Transverse colon (tissue), 4 donors: ENCODE results near the gene DMXL1. TPM values are rescaled to one million over a fixed set of nuclear protein-coding genes. Genes with fewer than 3 reads are reported as not detected.

Experiments used
- DNase-seq: peaks from one replicate; pipeline ENCODE4 v3.0.0-alpha.2; 2019
- H3K27ac ChIP-seq, 4 donors: fragments of 200-600 bp; sonication (generic); 2 replicates each; pipeline ENCODE4 v1.5.1; 2016 to 2018; ENCODE audit warnings: inconsistent platforms in 4 of 4
- H3K27me3 ChIP-seq: fragments of 200-600 bp; sonication (generic); 2 replicates; pipeline ENCODE4 v1.5.1; 2017; ENCODE audit warnings: inconsistent platforms
- H3K36me3 ChIP-seq, 4 donors: fragments of 200-600 bp; sonication (generic); 2 replicates each; pipeline ENCODE4 v1.5.1; 2017 to 2019; ENCODE audit warnings: inconsistent platforms in 4 of 4
- H3K4me1 ChIP-seq, 4 donors: fragments of 200-600 bp; sonication (generic); 2 replicates each; pipeline ENCODE4 v1.5.1; 2017 to 2020; ENCODE audit warnings: inconsistent platforms in 4 of 4
- H3K4me3 ChIP-seq, 4 donors: fragments of 200-600 bp; sonication (generic); 1 replicate in 1 of 4; 2 replicates in 3 of 4; pipeline versions ENCODE4 v1.5.1 to v1.6.1; 2017 to 2019; ENCODE audit warnings: inconsistent platforms in 4 of 4
- H3K9me3 ChIP-seq, 2 donors: fragments of 200-600 bp; sonication (generic); 2 replicates each; pipeline ENCODE4 v1.5.1; 2017 to 2019; ENCODE audit warnings: inconsistent platforms in 2 of 2
- EP300 ChIP-seq: sonication (generic); formaldehyde crosslinking; IDR thresholded peaks from one replicate; pipeline ENCODE4 v1.6.1; 2017; ENCODE audit warnings: antibody characterized with exemption, low read depth
- POLR2A ChIP-seq: fragments of 450-650 bp; IDR thresholded peaks from one replicate; pipeline ENCODE4 v1.6.1; 2016; ENCODE audit warnings: antibody characterized with exemption, mild to moderate bottlenecking, moderate library complexity
- POLR2AphosphoS5 ChIP-seq, 3 donors: sonication (generic); formaldehyde crosslinking; IDR thresholded peaks; one replicate each; pipeline ENCODE4 v1.6.1; 2016; ENCODE audit warnings: antibody characterized with exemption in 3 of 3
- WGBS, 2 donors: methylation state at CpG; one replicate each; pipeline ENCODE4 v1.1.5; 2018; ENCODE audit warnings: low coverage in 1 of 2; 5-methylcytosine and 5-hydroxymethylcytosine counted together
- in situ Hi-C, 4 donors: fragments of 200-750 bp; cut with MboI; loops; one replicate each; pipeline versions ENCODE4 v1.15.0 to v1.15.1; 2017; ENCODE audit warnings: low sequenced_read_pairs in 3 of 4, low pct_ligation_motif_present in 1 of 4, low pct_unique_long_range_greater_than_20kb in 1 of 4
- intact Hi-C: fragments of 100-400 bp; cut with DNase I; formaldehyde crosslinking; loops from one replicate; pipeline ENCODE4 v1.15.1; 2023; ENCODE audit warnings: low total_unique reads
- total RNA-seq, 4 donors: library from RNA; depleted of rRNA; stranded (reverse); fragments of >200 nt; gene quantifications; one replicate each; pipeline ENCODE4 v1.1.0, GENCODE V29; 2016
- TF ChIP-seq, protein P1 (sequence below), 5 experiments: fragments of 200-600 bp in 3 of 5; fragments of 450-650 bp in 2 of 5; sonication (generic) in 3 of 5; IDR thresholded peaks; 1 replicate in 2 of 5; 2 replicates in 3 of 5; pipeline ENCODE4 v1.5.1; 2016 to 2017; ENCODE audit warnings: antibody characterized with exemption in 5 of 5, inconsistent platforms in 3 of 5, mild to moderate bottlenecking in 2 of 5, moderate library complexity in 1 of 5

Gene DMXL1
- total RNA-seq, 4 donors from 2014 or later: 44.6 to 84.8 (median 58.2) TPM

GRCh38 chr5:119212026-119212425 is 141.1 kb downstream of the DMXL1 start:
- no peak for DNase-seq
- TF ChIP-seq, protein P1, sequence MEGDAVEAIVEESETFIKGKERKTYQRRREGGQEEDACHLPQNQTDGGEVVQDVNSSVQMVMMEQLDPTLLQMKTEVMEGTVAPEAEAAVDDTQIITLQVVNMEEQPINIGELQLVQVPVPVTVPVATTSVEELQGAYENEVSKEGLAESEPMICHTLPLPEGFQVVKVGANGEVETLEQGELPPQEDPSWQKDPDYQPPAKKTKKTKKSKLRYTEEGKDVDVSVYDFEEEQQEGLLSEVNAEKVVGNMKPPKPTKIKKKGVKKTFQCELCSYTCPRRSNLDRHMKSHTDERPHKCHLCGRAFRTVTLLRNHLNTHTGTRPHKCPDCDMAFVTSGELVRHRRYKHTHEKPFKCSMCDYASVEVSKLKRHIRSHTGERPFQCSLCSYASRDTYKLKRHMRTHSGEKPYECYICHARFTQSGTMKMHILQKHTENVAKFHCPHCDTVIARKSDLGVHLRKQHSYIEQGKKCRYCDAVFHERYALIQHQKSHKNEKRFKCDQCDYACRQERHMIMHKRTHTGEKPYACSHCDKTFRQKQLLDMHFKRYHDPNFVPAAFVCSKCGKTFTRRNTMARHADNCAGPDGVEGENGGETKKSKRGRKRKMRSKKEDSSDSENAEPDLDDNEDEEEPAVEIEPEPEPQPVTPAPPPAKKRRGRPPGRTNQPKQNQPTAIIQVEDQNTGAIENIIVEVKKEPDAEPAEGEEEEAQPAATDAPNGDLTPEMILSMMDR (IDR thresholded peaks at IDR 0.05): no peak
- TF ChIP-seq POLR2A: no peak
- TF ChIP-seq POLR2AphosphoS5 (IDR thresholded peaks at IDR 0.05): no peak
- TF ChIP-seq EP300: no peak
- 94 to 97% methylated on average over 2 of the region's 2 CpGs for WGBS, 2 donors
- intact Hi-C loops (no loop called here), in situ Hi-C loops (no loop called here)
- no peak overlapping the region for H3K27ac ChIP-seq
- H3K4me3 ChIP-seq: no peak overlapping the region
- no peaks in the 10 kb centered on the region for H3K27me3 ChIP-seq
- H3K36me3 ChIP-seq: no peaks in the 10 kb centered on the region
- H3K9me3 ChIP-seq: no peaks in the 10 kb centered on the region
- no peaks in the 10 kb centered on the region for H3K4me1 ChIP-seq

- Histone ChIP-seq H3K9me3 (no peaks in the 10 kb centered on the region), H3K36me3 (no peaks in the 10 kb centered on the region), H3K27ac (no peak overlapping the region), H3K27me3 (no peaks in the 10 kb centered on the region), H3K4me1 (no peaks in the 10 kb centered on the region), H3K4me3 (no peak overlapping the region)
- intact Hi-C loops: no loop called here
- no peak for DNase-seq
- TF ChIP-seq POLR2A (no peak), EP300 (no peak), POLR2AphosphoS5 (IDR thresholded peaks at IDR 0.05) (no peak)
- TF ChIP-seq, protein P1 (IDR thresholded peaks at IDR 0.05): no peak
- in situ Hi-C loops: no loop called here
Measured at GRCh38 chr5:119212676-119213075, 141.8 kb downstream of the DMXL1 start.

GRCh38 chr5:119217183-119217582 is 146.3 kb downstream of the DMXL1 start:
- intact Hi-C loops: no loop called here
- in situ Hi-C loops: no loop called here
- TF ChIP-seq POLR2A: no peak
- TF ChIP-seq POLR2AphosphoS5 (IDR thresholded peaks at IDR 0.05): no peak
- no peak for TF ChIP-seq EP300
- TF ChIP-seq, protein P1 (IDR thresholded peaks at IDR 0.05): no peak
- H3K9me3 ChIP-seq: no peaks in the 10 kb centered on the region
- H3K4me1 ChIP-seq: peaks cover 0 to 13% (median 11%) of the 10 kb centered on the region in 4 donors
- H3K27ac ChIP-seq: no peak overlapping the region
- H3K4me3 ChIP-seq: no peak overlapping the region
- H3K27me3 ChIP-seq: no peaks in the 10 kb centered on the region
- no peak for DNase-seq
- H3K36me3 ChIP-seq: peaks cover 0 to 15% (median 0%) of the 10 kb centered on the region in 4 donors
- 91 to 92% methylated on average over 3 of the region's 3 CpGs for WGBS, 2 donors

GRCh38 chr5:119218830-119219782 is 148.2 kb downstream of the DMXL1 start:
- no peaks in the 10 kb centered on the region for H3K9me3 ChIP-seq
- H3K27ac ChIP-seq: no peak overlapping the region
- H3K4me3 ChIP-seq: no peak overlapping the region
- TF ChIP-seq EP300 (no peak), POLR2AphosphoS5 (IDR thresholded peaks at IDR 0.05) (no peak), POLR2A (no peak)
- TF ChIP-seq, protein P1 (IDR thresholded peaks at IDR 0.05): no peak
- H3K4me1 ChIP-seq: peaks cover 0 to 13% (median 11%) of the 10 kb centered on the region in 4 donors
- peaks cover 0 to 19% (median 0%) of the 10 kb centered on the region in 4 donors for H3K36me3 ChIP-seq
- intact Hi-C loops: no loop called here
- in situ Hi-C loops: no loop called here
- DNase-seq: no peak
- H3K27me3 ChIP-seq: no peaks in the 10 kb centered on the region
- whole genome bisulfite sequencing, 2 donors: 59 to 60% methylated on average over 5 to 6 of the region's 6 CpGs
